Measurements from ENCODE around the gene GLOD4.

GLOD4 gene

GRCh38 chr17:812638-813204 lies 30.6 kb upstream of the GLOD4 start:
- H3K27me3 ChIP-seq (ENCODE audit: insufficient read depth, poor library complexity, severe bottlenecking), result no peaks in the 10 kb centered on the region
- DNase-seq (ENCODE audit: low read depth in 1 of 2, low spot score in 1 of 2), result no peak
- TF ChIP-seq POLR2AphosphoS5 (IDR thresholded peaks at IDR 0.05; ENCODE audit: low read depth) (no peak), SPI1 (IDR thresholded peaks at IDR 0.05; ENCODE audit: borderline replicate concordance, low read depth) (no peak), GABPA (IDR thresholded peaks at IDR 0.05; ENCODE audit: low read depth) (no peak), REST (IDR thresholded peaks at IDR 0.05; ENCODE audit: insufficient replicate concordance, low read depth) (no peak), CTCF (IDR thresholded peaks at IDR 0.05; ENCODE audit: insufficient read depth, low read length) (no peak)
- no peak overlapping the region for H3K4me3 ChIP-seq (replicated peaks; ENCODE audit: insufficient read depth, low read length)
- H3K27ac ChIP-seq (replicated peaks), result no peak overlapping the region

GRCh38 chr17:811051-811784 lies 29.1 kb upstream of the GLOD4 start:
- H3K27me3 ChIP-seq (ENCODE audit: insufficient read depth, poor library complexity, severe bottlenecking), result no peaks in the 10 kb centered on the region
- no peak for TF ChIP-seq REST (IDR thresholded peaks at IDR 0.05; ENCODE audit: insufficient replicate concordance, low read depth)
- TF ChIP-seq CTCF (IDR thresholded peaks at IDR 0.05; ENCODE audit: insufficient read depth, low read length), result no peak
- TF ChIP-seq GABPA (IDR thresholded peaks at IDR 0.05; ENCODE audit: low read depth), result no peak
- TF ChIP-seq SPI1 (IDR thresholded peaks at IDR 0.05; ENCODE audit: borderline replicate concordance, low read depth), result no peak
- no peak for TF ChIP-seq POLR2AphosphoS5 (IDR thresholded peaks at IDR 0.05; ENCODE audit: low read depth)
- H3K4me3 ChIP-seq (replicated peaks; ENCODE audit: insufficient read depth, low read length), result no peak overlapping the region
- no peak for DNase-seq (ENCODE audit: low read depth in 1 of 2, low spot score in 1 of 2)
- H3K27ac ChIP-seq (replicated peaks), result no peak overlapping the region

GRCh38 chr17:807523-808294 lies 25.6 kb upstream of the GLOD4 start:
- Histone ChIP-seq H3K4me3 (replicated peaks; ENCODE audit: insufficient read depth, low read length) (no peak overlapping the region), H3K27ac (replicated peaks) (no peak overlapping the region), H3K27me3 (ENCODE audit: insufficient read depth, poor library complexity, severe bottlenecking) (no peaks in the 10 kb centered on the region)
- TF ChIP-seq REST (IDR thresholded peaks at IDR 0.05; ENCODE audit: insufficient replicate concordance, low read depth) (no peak), GABPA (IDR thresholded peaks at IDR 0.05; ENCODE audit: low read depth) (no peak), CTCF (IDR thresholded peaks at IDR 0.05; ENCODE audit: insufficient read depth, low read length) (no peak), SPI1 (IDR thresholded peaks at IDR 0.05; ENCODE audit: borderline replicate concordance, low read depth) (no peak), POLR2AphosphoS5 (IDR thresholded peaks at IDR 0.05; ENCODE audit: low read depth) (no peak)
- no peak for DNase-seq (ENCODE audit: low read depth in 1 of 2, low spot score in 1 of 2)
